A673 (cell line): ENCODE measurements around the gene CYP4F3. TPM values are rescaled to one million over a fixed set of nuclear protein-coding genes. Genes with fewer than 3 reads are reported as not detected.

Experiments
- BruUV-seq: library from RNA; stranded (reverse); fragments of 400-500 nt; replicated peaks from 2 replicates; lab custom pipeline; 2021; lab: Mats Ljungman, UMichigan
- CTCF ChIA-PET: fragments of 300-600 bp; sonication (Branson Sonifier 250); formaldehyde crosslinking; loops from one replicate; lab custom pipeline; 2022; ENCODE audit warnings: antibody characterized with exemption; lab: Charles Lee
- POLR2A ChIA-PET: fragments of 300-600 bp; sonication (Branson Sonifier 250); formaldehyde crosslinking; loops from one replicate; lab custom pipeline; 2022; ENCODE audit warnings: antibody characterized with exemption; ENCODE audit not compliant: low non-redundant PET; lab: Charles Lee
- DNase-seq: peaks from one replicate; pipeline ENCODE4 v3.0.0-alpha.2; 2015; ENCODE audit warnings: low spot score
- H3K27ac ChIP-seq: fragments of 200-600 bp; sonication (generic); 2 replicates; pipeline ENCODE4 v1.5.1; 2016; ENCODE audit warnings: mixed run types, low read depth, mild to moderate bottlenecking, mixed read lengths, antibody characterized with exemption, low read length; ENCODE audit not compliant: poor library complexity, severe bottlenecking
- H3K27me3 ChIP-seq: fragments of 200-600 bp; sonication (generic); replicated peaks from 2 replicates; pipeline ENCODE4 v1.6.1; 2017; ENCODE audit warnings: mixed run types, low read depth, mild to moderate bottlenecking, mixed read lengths, antibody characterized with exemption, low read length; ENCODE audit not compliant: insufficient read depth, poor library complexity
- H3K36me3 ChIP-seq: fragments of 200-600 bp; sonication (generic); 2 replicates; pipeline ENCODE4 v1.6.1; 2016; ENCODE audit warnings: mixed run types, mild to moderate bottlenecking, mixed read lengths, antibody characterized with exemption, low read length; ENCODE audit not compliant: insufficient read depth, poor library complexity, severe bottlenecking
- H3K4me1 ChIP-seq: fragments of 200-600 bp; sonication (generic); 2 replicates; pipeline ENCODE4 v1.6.1; 2017; ENCODE audit warnings: mixed run types, mild to moderate bottlenecking, mixed read lengths, antibody characterized with exemption, low read length; ENCODE audit not compliant: insufficient read depth, poor library complexity, severe bottlenecking
- H3K4me3 ChIP-seq: fragments of 200-600 bp; sonication (generic); 2 replicates; pipeline ENCODE4 v1.5.1; 2016; ENCODE audit warnings: low read depth, mixed run types, mild to moderate bottlenecking, mixed read lengths, low read length; ENCODE audit not compliant: poor library complexity, severe bottlenecking
- H3K9me3 ChIP-seq: fragments of 200-600 bp; sonication (generic); 2 replicates; pipeline ENCODE4 v1.6.1; 2016; ENCODE audit warnings: mixed run types, low read depth, mild to moderate bottlenecking, mixed read lengths, antibody characterized with exemption, low read length; ENCODE audit not compliant: poor library complexity, severe bottlenecking
- EZH2 ChIP-seq: fragments of 200-600 bp; sonication (generic); IDR thresholded peaks from 2 replicates; pipeline ENCODE4 v1.6.1; 2017; ENCODE audit warnings: borderline replicate concordance, low read depth, mild to moderate bottlenecking, mixed read lengths, antibody characterized with exemption, low read length; ENCODE audit not compliant: poor library complexity, severe bottlenecking
- intact Hi-C: fragments of 100-400 bp; cut with micrococcal nuclease; formaldehyde crosslinking; loops from one replicate; pipeline ENCODE4 v1.10.0; 2022; ENCODE audit not compliant: unreplicated experiment
- total RNA-seq: library from RNA; stranded (reverse); gene quantifications from 2 replicates; pipeline ENCODE4 v1.2.3, GENCODE V29; 2021
- TF ChIP-seq, protein P1 (sequence below): fragments of 300-800, 200-600 bp; sonication (generic); conservative IDR thresholded peaks from 2 replicates; pipeline ENCODE4 v1.5.1; 2017; ENCODE audit warnings: low read depth, mild to moderate bottlenecking, antibody characterized with exemption, low read length, moderate library complexity, mixed read lengths

The CYP4F3 gene
- total RNA-seq, 1 experiment from 2014 or later = not detected

DNA sequence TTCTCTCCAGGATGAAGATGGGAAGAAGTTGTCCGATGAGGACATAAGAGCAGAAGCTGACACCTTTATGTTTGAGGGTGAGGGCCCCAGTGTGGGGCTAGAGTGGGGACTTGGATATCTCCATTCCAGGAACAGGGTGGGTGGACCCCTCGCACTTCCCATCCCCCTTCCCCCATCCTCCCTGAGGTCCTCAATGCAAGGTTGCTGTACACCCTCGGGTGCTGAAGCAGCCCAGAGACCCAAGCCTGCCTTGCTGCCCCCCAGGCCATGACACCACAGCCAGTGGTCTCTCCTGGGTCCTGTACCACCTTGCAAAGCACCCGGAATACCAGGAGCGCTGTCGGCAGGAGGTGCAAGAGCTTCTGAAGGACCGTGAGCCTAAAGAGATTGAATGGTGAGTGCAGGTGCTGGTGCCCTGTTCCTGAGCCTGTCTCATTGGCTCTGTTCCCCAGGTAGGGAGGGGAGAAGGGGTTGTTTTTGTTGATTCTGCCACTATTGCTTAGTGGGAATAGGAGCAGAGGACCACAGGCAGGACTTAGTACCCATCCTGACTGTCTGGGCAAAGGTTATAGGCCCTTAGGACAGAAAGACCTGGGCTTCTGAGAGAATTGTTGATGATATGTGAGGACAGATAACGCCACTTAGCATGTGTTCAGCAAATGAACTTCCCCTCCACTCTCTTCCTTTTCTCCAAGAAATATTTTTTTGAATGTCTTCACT lies 12.0 kb downstream of the CYP4F3 start:
- no TSS peak for BruUV-seq
- Histone ChIP-seq H3K4me3 (no peak overlapping the region), H3K36me3 (no peaks in the 10 kb centered on the region), H3K4me1 (no peaks in the 10 kb centered on the region), H3K9me3 (no peaks in the 10 kb centered on the region), H3K27me3 (peaks cover 24% of the 10 kb centered on the region), H3K27ac (no peak overlapping the region)
- no peak for DNase-seq
- intact Hi-C loops = no loop called here
- no peak for TF ChIP-seq EZH2
- TF ChIP-seq, protein P1, sequence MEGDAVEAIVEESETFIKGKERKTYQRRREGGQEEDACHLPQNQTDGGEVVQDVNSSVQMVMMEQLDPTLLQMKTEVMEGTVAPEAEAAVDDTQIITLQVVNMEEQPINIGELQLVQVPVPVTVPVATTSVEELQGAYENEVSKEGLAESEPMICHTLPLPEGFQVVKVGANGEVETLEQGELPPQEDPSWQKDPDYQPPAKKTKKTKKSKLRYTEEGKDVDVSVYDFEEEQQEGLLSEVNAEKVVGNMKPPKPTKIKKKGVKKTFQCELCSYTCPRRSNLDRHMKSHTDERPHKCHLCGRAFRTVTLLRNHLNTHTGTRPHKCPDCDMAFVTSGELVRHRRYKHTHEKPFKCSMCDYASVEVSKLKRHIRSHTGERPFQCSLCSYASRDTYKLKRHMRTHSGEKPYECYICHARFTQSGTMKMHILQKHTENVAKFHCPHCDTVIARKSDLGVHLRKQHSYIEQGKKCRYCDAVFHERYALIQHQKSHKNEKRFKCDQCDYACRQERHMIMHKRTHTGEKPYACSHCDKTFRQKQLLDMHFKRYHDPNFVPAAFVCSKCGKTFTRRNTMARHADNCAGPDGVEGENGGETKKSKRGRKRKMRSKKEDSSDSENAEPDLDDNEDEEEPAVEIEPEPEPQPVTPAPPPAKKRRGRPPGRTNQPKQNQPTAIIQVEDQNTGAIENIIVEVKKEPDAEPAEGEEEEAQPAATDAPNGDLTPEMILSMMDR = no peak
- ChIA-PET POLR2A (no interaction called here), CTCF (no interaction called here)

DNA sequence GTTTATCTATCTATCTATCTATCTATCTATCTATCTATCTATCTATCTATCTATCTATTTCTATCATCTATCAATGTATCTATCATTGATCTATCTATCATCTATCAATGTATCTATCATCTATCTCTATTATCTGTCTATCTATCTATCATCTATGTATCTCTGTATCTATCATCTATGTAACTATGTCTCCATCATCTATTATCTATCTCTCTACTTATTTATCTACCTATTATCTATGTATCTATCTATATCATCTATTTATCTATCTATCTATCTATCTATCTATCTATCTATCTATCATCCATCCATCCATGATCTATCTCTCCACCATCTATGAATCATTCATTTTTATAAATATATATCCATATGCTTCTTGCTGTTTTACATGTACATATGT lies 15.8 kb downstream of the CYP4F3 start:
- ChIA-PET CTCF (no interaction called here), POLR2A (no interaction called here)
- BruUV-seq = no TSS peak
- Histone ChIP-seq H3K27me3 (peaks cover 27% of the 10 kb centered on the region), H3K4me1 (no peaks in the 10 kb centered on the region), H3K27ac (no peak overlapping the region), H3K9me3 (no peaks in the 10 kb centered on the region), H3K4me3 (no peak overlapping the region), H3K36me3 (no peaks in the 10 kb centered on the region)
- TF ChIP-seq EZH2 = no peak
- TF ChIP-seq, protein P1 = no peak
- no peak for DNase-seq
- intact Hi-C loops = no loop called here

DNA sequence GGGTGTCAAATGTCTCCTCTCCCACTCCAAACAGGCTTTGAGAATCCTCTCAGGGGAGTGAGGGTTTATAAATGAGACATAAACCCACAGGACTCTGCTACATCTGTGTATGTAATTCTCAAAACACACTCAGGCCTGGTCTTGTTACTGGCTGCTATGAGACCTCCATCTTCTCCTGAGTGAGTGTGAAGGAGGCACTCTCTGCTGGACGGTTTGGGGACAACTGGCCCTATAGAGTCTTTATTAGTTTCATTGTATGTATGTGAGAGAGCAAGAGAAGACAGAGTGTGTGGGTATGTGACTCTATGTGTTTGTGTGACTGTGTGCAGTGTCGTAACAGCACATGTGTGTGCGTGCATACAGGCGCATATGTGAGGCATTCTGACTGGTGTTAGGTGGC lies 22.6 kb downstream of the CYP4F3 start:
- intact Hi-C loops = no loop called here
- BruUV-seq = no TSS peak
- H3K27me3 ChIP-seq = no peaks in the 10 kb centered on the region
- no peak overlapping the region for H3K4me3 ChIP-seq
- no peak for DNase-seq
- ChIA-PET CTCF (no interaction called here), POLR2A (no interaction called here)
- H3K36me3 ChIP-seq = no peaks in the 10 kb centered on the region
- H3K4me1 ChIP-seq = no peaks in the 10 kb centered on the region
- H3K27ac ChIP-seq = no peak overlapping the region
- no peaks in the 10 kb centered on the region for H3K9me3 ChIP-seq
- TF ChIP-seq, protein P1 = no peak
- TF ChIP-seq EZH2 = no peak
